Astrocyte of the cerebellum (primary cell): ENCODE results near the gene NUP214.
A peak's percentile ranks its signal among the peaks of the same experiment; 100 is the strongest.

Source experiments
- DNase-seq: peaks from one replicate; pipeline ENCODE4 v3.0.0-alpha.2; 2011; ENCODE audit warnings: low read depth
- H3K4me3 ChIP-seq: 2 replicates; pipeline ENCODE4 v1.5.1; 2011; ENCODE audit warnings: mild to moderate bottlenecking, low read depth, low read length, moderate library complexity
- in situ Hi-C: cut with HindIII; loops from 2 replicates; pipeline ENCODE4 v1.10.0; 2017; ENCODE audit warnings: low sequenced_read_pairs
- TF ChIP-seq, protein P1 (sequence below): IDR thresholded peaks from 2 replicates; pipeline ENCODE4 v1.5.1; 2012; ENCODE audit warnings: low read length, low read depth, moderate library complexity, mild to moderate bottlenecking; ENCODE audit errors: missing control alignments

The NUP214 gene

GRCh38 chr9:131178926-131179325, 53.5 kb downstream of the NUP214 start:
- in situ Hi-C loops = no loop called here
- DNase-seq = no peak
- no peak overlapping the region for H3K4me3 ChIP-seq
- TF ChIP-seq, protein P1, sequence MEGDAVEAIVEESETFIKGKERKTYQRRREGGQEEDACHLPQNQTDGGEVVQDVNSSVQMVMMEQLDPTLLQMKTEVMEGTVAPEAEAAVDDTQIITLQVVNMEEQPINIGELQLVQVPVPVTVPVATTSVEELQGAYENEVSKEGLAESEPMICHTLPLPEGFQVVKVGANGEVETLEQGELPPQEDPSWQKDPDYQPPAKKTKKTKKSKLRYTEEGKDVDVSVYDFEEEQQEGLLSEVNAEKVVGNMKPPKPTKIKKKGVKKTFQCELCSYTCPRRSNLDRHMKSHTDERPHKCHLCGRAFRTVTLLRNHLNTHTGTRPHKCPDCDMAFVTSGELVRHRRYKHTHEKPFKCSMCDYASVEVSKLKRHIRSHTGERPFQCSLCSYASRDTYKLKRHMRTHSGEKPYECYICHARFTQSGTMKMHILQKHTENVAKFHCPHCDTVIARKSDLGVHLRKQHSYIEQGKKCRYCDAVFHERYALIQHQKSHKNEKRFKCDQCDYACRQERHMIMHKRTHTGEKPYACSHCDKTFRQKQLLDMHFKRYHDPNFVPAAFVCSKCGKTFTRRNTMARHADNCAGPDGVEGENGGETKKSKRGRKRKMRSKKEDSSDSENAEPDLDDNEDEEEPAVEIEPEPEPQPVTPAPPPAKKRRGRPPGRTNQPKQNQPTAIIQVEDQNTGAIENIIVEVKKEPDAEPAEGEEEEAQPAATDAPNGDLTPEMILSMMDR = no peak

- peak; percentile 85 for DNase-seq
- TF ChIP-seq, protein P1 = no peak
- no peak overlapping the region for H3K4me3 ChIP-seq
- in situ Hi-C loops = no loop called here
Measured at GRCh38 chr9:131179561-131180219, 54.3 kb downstream of the NUP214 start.

DNA sequence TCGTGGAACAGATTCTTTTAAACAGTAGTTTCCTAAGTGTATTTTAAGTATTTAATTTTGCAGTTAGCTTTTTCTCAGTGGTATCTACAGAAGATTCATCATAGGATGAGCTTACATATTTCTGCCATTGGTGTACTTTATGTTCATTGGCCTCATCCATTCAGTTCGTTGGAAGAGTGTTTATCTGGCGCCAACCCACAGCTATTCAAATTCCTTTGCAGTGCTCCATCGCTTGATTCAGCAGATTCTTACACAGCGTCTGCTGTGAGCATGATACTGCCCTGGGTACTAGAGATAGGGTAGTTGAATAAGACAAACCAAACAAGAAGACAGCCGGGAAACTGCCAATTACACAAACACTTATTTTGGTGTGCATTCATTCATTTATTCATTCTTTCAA, 55.1 kb downstream of the NUP214 start:
- H3K4me3 ChIP-seq = no peak overlapping the region
- in situ Hi-C loops = no loop called here
- TF ChIP-seq, protein P1 = no peak
- DNase-seq = peak; percentile 89

DNA sequence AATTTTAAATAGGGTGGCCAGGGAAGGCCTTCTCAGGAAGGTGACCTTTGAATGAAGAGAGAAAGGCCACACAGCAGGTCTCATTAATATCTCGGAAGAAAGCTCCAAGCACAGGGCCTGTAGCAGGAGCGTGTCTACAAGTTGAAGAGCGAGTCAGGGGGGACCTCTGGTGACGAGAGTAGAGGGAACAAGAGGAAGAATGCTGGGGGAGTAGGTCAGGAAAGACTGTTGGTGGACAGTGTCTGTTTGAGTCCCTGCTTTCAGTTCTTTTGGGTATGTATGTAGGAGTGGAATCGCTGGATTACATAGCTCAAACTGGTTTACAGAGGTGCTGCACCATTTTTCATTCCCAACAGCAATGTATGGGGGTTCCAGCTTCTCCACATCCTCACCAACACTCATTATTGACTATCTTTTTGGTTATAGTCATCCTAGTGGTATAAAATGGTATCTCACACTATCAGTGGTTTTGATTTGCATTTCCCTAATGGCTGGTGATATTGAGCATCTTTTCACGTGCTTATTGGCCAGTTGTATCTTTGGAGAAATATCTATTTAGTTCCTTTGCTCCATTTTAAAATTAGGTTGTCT, 55.8 kb downstream of the NUP214 start:
- in situ Hi-C loops = no loop called here
- no peak overlapping the region for H3K4me3 ChIP-seq
- TF ChIP-seq, protein P1 = no peak
- DNase-seq = no peak

GRCh38 chr9:131185924-131186323, 60.5 kb downstream of the NUP214 start:
- in situ Hi-C loops = no loop called here
- TF ChIP-seq, protein P1 = no peak
- no peak for DNase-seq
- no peak overlapping the region for H3K4me3 ChIP-seq

DNA sequence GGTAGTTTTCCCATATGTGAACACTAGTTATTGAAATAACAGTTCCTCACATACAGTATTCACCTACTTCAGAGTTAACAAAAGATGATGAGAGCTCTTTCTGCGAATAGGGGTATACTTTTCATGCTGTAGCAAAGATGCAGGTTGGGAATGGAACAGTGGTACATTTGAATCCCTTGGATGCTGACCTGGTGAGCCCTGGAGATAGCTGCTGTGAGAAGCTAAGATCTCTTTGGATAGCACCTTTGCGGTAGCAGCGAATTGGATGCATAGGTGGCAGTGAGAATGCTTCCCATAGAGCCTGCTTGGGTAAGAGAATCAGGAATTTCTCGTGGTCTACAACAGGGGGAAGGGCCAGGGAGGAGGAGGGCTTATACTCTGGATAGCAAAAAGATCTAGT, 61.2 kb downstream of the NUP214 start:
- no peak for DNase-seq
- H3K4me3 ChIP-seq = no peak overlapping the region
- TF ChIP-seq, protein P1 = no peak
- in situ Hi-C loops = no loop called here

GRCh38 chr9:131187957-131188356, 62.6 kb downstream of the NUP214 start:
- TF ChIP-seq, protein P1 = no peak
- in situ Hi-C loops = no loop called here
- H3K4me3 ChIP-seq = no peak overlapping the region
- DNase-seq = no peak
